K562 (cell line): ENCODE data around the gene FOXP3. TPM values are rescaled to one million over a fixed set of nuclear protein-coding genes. Genes with fewer than 3 reads are reported as not detected.

ENCODE experiments used
- ATAC-seq: fragments of 200-7000 bp; cut with Tn5 transposase; 3 replicates; pipeline ENCODE4 v1.9.1; 2020; ENCODE audit warnings: moderate library complexity
- BruUV-seq: library from RNA; stranded (reverse); fragments of 400-500 nt; replicated peaks from 2 replicates; lab custom pipeline; 2021; lab: Mats Ljungman, UMichigan
- CTCF ChIA-PET: fragments of 300-600 bp; formaldehyde crosslinking; extraction: SDS; loops from one replicate; lab custom pipeline; 2021; ENCODE audit warnings: low intra/inter-chr PET ratio; lab: Yijun Ruan, JAX
- POLR2A ChIA-PET: fragments of 300-600, 350-650 bp; sonication (Branson Sonifier 250); formaldehyde crosslinking; extraction: SDS; loops from one replicate; lab custom pipeline; 2021; ENCODE audit warnings: antibody characterized with exemption, inconsistent platforms; lab: Yijun Ruan, JAX
- DNase-seq, 4 experiments: peaks; one replicate each; pipeline versions ENCODE4 v3.0.0 to v3.0.0-alpha.2; 2011 to 2018; ENCODE audit warnings: low spot score in 3 of 4, mixed read lengths in 3 of 4; ENCODE audit errors: extremely low read depth in 1 of 4
- FAIRE-seq: peaks from 2 replicates; lab custom pipeline; 2011; peaks lifted over from hg19 to GRCh38; lab: Jason Lieb, UNC
- H2AFZ ChIP-seq: 2 replicates; pipeline ENCODE4 v1.6.0; 2011; ENCODE audit warnings: low read depth, low read length, control low read depth, inconsistent platforms
- H3K27ac ChIP-seq: fragments of 200-600 bp; 3 replicates; pipeline ENCODE4 v1.8.0; 2011; ENCODE audit warnings: low read depth, mild to moderate bottlenecking, control low read depth, inconsistent platforms, low read length, moderate library complexity, mixed read lengths; ENCODE audit errors: extremely low read depth
- H3K27me3 ChIP-seq, 2 experiments: fragments of 300-600 bp in 1 of 2; 2 replicates in 1 of 2; 3 replicates in 1 of 2; pipeline versions ENCODE4 v1.6.0 to v1.8.0; 2011; ENCODE audit warnings: inconsistent platforms in 2 of 2, low read length in 2 of 2, mild to moderate bottlenecking in 1 of 2, mixed read lengths in 1 of 2, moderate library complexity in 1 of 2; ENCODE audit not compliant: control insufficient read depth in 2 of 2, insufficient read depth in 2 of 2
- H3K36me3 ChIP-seq: fragments of 300-600 bp; 3 replicates; pipeline ENCODE4 v1.8.0; 2011; ENCODE audit warnings: mild to moderate bottlenecking, low read length, inconsistent platforms; ENCODE audit not compliant: control insufficient read depth, insufficient read depth
- H3K4me1 ChIP-seq, 2 experiments: fragments of 200-600 bp in 1 of 2; replicated peaks in 1 of 2; 2 replicates in 1 of 2; 3 replicates in 1 of 2; pipeline versions ENCODE4 v1.5.1 to v1.8.0; 2011; ENCODE audit warnings: inconsistent platforms in 2 of 2, low read length in 2 of 2, mild to moderate bottlenecking in 1 of 2, mixed read lengths in 1 of 2, moderate library complexity in 1 of 2; ENCODE audit not compliant: control insufficient read depth in 2 of 2, insufficient read depth in 2 of 2
- H3K4me2 ChIP-seq: 2 replicates; pipeline ENCODE4 v1.6.1; 2011; ENCODE audit warnings: low read length, control low read depth, inconsistent platforms, mixed read lengths; ENCODE audit not compliant: insufficient read depth
- H3K4me3 ChIP-seq: fragments of 200-600 bp; sonication (generic), shearing (Covaris generic); 2 replicates; pipeline ENCODE4 v1.5.1; 2016; ENCODE audit warnings: control low read depth, inconsistent platforms
- H3K79me2 ChIP-seq: fragments of 200-600 bp; 3 replicates; pipeline ENCODE4 v1.8.0; 2011; ENCODE audit warnings: low read length, inconsistent platforms; ENCODE audit not compliant: control insufficient read depth, insufficient read depth
- H3K9ac ChIP-seq, 2 experiments: 2 replicates each; pipeline versions ENCODE4 v1.6.0 to v1.6.1; 2011; ENCODE audit warnings: low read depth in 2 of 2, low read length in 2 of 2, control low read depth in 1 of 2, inconsistent platforms in 1 of 2, mild to moderate bottlenecking in 1 of 2, mixed read lengths in 1 of 2; ENCODE audit not compliant: insufficient read depth in 1 of 2
- H3K9me1 ChIP-seq: one replicate; pipeline ENCODE4 v1.6.0; 2011; ENCODE audit warnings: inconsistent platforms, mild to moderate bottlenecking, low read length, moderate library complexity; ENCODE audit not compliant: control insufficient read depth, insufficient read depth
- H3K9me3 ChIP-seq: replicated peaks from 2 replicates; pipeline ENCODE4 v1.5.1; 2011; ENCODE audit warnings: low read depth, low read length, inconsistent platforms; ENCODE audit not compliant: control insufficient read depth, insufficient read depth
- H4K20me1 ChIP-seq: replicated peaks from 2 replicates; pipeline ENCODE4 v1.6.1; 2011; ENCODE audit warnings: low read length, inconsistent platforms, mixed read lengths; ENCODE audit not compliant: control insufficient read depth, insufficient read depth
- NFIC ChIP-seq: fragments of 450-650 bp; IDR thresholded peaks from 2 replicates; pipeline ENCODE4 v1.6.1; 2017; ENCODE audit warnings: mild to moderate bottlenecking, inconsistent platforms
- POLR2G ChIP-seq: fragments of 200-400 bp; formaldehyde crosslinking; IDR thresholded peaks from 2 replicates; pipeline ENCODE4 v1.6.1; 2017; ENCODE audit warnings: low read depth, mild to moderate bottlenecking, antibody characterized with exemption, low read length, moderate library complexity
- WGBS: fragments of 100-300 bp; shearing (Covaris generic); methylation state at CpG from one replicate; pipeline ENCODE4 v1.1.6; 2016; ENCODE audit warnings: low coverage, mixed read lengths; ENCODE audit not compliant: insufficient coverage; ENCODE audit errors: missing lambda C conversion rate; 5-methylcytosine and 5-hydroxymethylcytosine counted together
- in situ Hi-C: fragments of 300-500 bp; cut with MboI; formaldehyde crosslinking; loops from 4 replicates; pipeline ENCODE4 v1.15.0; 2018; ENCODE audit warnings: inconsistent platforms, mixed read lengths
- intact Hi-C: fragments of 100-400 bp; cut with micrococcal nuclease; formaldehyde crosslinking; loops from 2 replicates; pipeline ENCODE4 v1.14.2; 2022
- polyA plus RNA-seq, 8 experiments: library from polyadenylated mRNA; depleted of rRNA in 4 of 8; stranded (reverse) in 5 of 8; unstranded in 3 of 8; fragments of >200 nt; fragmentation: Nextera tagmentation in 2 of 8; fragmentation: Illumina TruSeq in 1 of 8; extraction: Ambion mirVana in 2 of 8; extraction: Trizol in 1 of 8; gene quantifications; 2 replicates each; pipeline versions ENCODE4 v1.2.1 to v1.2.3, GENCODE V29; 2011 to 2014; ENCODE audit warnings: inconsistent platforms in 1 of 8, missing spikeins in 1 of 8
- total RNA-seq, 7 experiments: library from RNA; depleted of rRNA in 6 of 7; stranded (reverse); fragments of >200 nt in 6 of 7; fragmentation: Illumina TruSeq in 2 of 7; extraction: Trizol in 2 of 7; gene quantifications; 2 replicates each; pipeline versions ENCODE4 v1.2.1 to v1.2.3, GENCODE V29; 2011 to 2021; ENCODE audit warnings: low replicate concordance in 1 of 7

Gene FOXP3
- total and polyA plus RNA-seq, 9 of the 15 experiments (the other 6 are each of a cell fraction or from before 2014, with no cell fraction given), result 0.04 to 0.24 (median 0.07) TPM; not detected in 4

- Histone ChIP-seq H3K36me3 (no peaks in the 10 kb centered on the region), H4K20me1 (no peaks in the 10 kb centered on the region), H3K79me2 (no peaks in the 10 kb centered on the region), H3K9ac (no peak overlapping the region), H3K4me2 (no peak overlapping the region), H3K27me3 (no peaks in the 10 kb centered on the region), H2AFZ (no peak overlapping the region), H3K9me1 (no peaks in the 10 kb centered on the region), H3K9me3 (no peaks in the 10 kb centered on the region), H3K27ac (no peak overlapping the region), H3K4me1 (peaks cover 0 to 14% of the 10 kb centered on the region in 2 experiments; a peak in 3 of 5 replicates), H3K4me3 (no peak overlapping the region)
- in situ Hi-C loops, result no loop called here
- ChIA-PET POLR2A (interaction anchor here (0.7 to 2.2 kb wide), 3 partner anchors 8 to 22 kb away, joined by 4 to 10 read pairs (median 5); no protein-coding TSS in a partner anchor), CTCF (no interaction called here)
- TF ChIP-seq POLR2G, result peak; percentile 52
- TF ChIP-seq NFIC, result no peak
- no TSS peak for BruUV-seq
- intact Hi-C loops, result no loop called here
- FAIRE-seq (no peak), DNase-seq (no peak), ATAC-seq (no peak)
- 50% methylated on average over 13 of the region's 20 CpGs for WGBS
Measured at GRCh38 chrX:49257846-49258748, 6.4 kb downstream of the FOXP3 start.
